ENCODE results near the gene PLXNC1. TPM values are rescaled to one million over a fixed set of nuclear protein-coding genes. Genes with fewer than 3 reads are reported as not detected.

PLXNC1 gene
- total and polyA plus RNA-seq, 3 donors from 2014 or later: 36.5 to 201 (median 96.5) TPM

GRCh38 chr12:94205822-94206221 lies 57.4 kb downstream of the PLXNC1 start:
- intact Hi-C loops (cut with DNase I; ENCODE audit: low total_unique reads): no loop called here
- WGBS, 2 donors: 44 to 77% methylated on average over 1 of the region's 1 CpG
- no peak for DNase-seq

GRCh38 chr12:94206886-94207285 lies 58.5 kb downstream of the PLXNC1 start:
- Histone ChIP-seq H3K36me3 (ENCODE audit: low read depth, missing control alignments) (no peaks in the 10 kb centered on the region), H3K4me1 (peaks cover 65% of the 10 kb centered on the region), H3K27ac (peak overlapping the region in 1 of 2 donors; percentile 72), H3K27me3 (no peaks in the 10 kb centered on the region), H3K9me3 (no peaks in the 10 kb centered on the region), H3K4me3 (no peak overlapping the region)
- no peak for DNase-seq
- no peak for TF ChIP-seq CTCF (IDR thresholded peaks at IDR 0.05)
- no peak for TF ChIP-seq POLR2A (IDR thresholded peaks at IDR 0.05)
- intact Hi-C loops (cut with DNase I; ENCODE audit: low total_unique reads): no loop called here
- 69 to 72% methylated on average over 2 of the region's 2 CpGs for WGBS, 2 donors

More at GRCh38 chr12:94205822-94206221, 57.4 kb downstream of the PLXNC1 start:
- Histone ChIP-seq H3K27me3 (no peaks in the 10 kb centered on the region), H3K36me3 (ENCODE audit: low read depth, missing control alignments) (no peaks in the 10 kb centered on the region), H3K27ac (peak overlapping the region; percentile 1 to 26), H3K9me3 (no peaks in the 10 kb centered on the region), H3K4me1 (peaks cover 63% of the 10 kb centered on the region), H3K4me3 (no peak overlapping the region)
- no peak for TF ChIP-seq CTCF (IDR thresholded peaks at IDR 0.05)
- no peak for TF ChIP-seq POLR2A (IDR thresholded peaks at IDR 0.05)

GRCh38 chr12:94207467-94207848 lies 59.1 kb downstream of the PLXNC1 start:
- Histone ChIP-seq H3K4me3 (no peak overlapping the region), H3K4me1 (peaks cover 65% of the 10 kb centered on the region), H3K36me3 (ENCODE audit: low read depth, missing control alignments) (no peaks in the 10 kb centered on the region), H3K27me3 (no peaks in the 10 kb centered on the region), H3K9me3 (no peaks in the 10 kb centered on the region), H3K27ac (peak overlapping the region; percentile 40 to 72)
- TF ChIP-seq CTCF (IDR thresholded peaks at IDR 0.05) (no peak), POLR2A (IDR thresholded peaks at IDR 0.05) (no peak)
- intact Hi-C loops (cut with DNase I; ENCODE audit: low total_unique reads): no loop called here
- 27 to 53% methylated on average over 2 of the region's 2 CpGs for WGBS, 2 donors
- no peak for DNase-seq

- H3K36me3 ChIP-seq (ENCODE audit: low read depth, missing control alignments): no peaks in the 10 kb centered on the region
- H3K4me1 ChIP-seq: peaks cover 65% of the 10 kb centered on the region
- no peak for DNase-seq
- WGBS, 2 donors: 38 to 47% methylated on average over 14 of the region's 14 CpGs
- peak overlapping the region; percentile 40 to 72 for H3K27ac ChIP-seq
- intact Hi-C loops (cut with DNase I; ENCODE audit: low total_unique reads): no loop called here
- H3K27me3 ChIP-seq: no peaks in the 10 kb centered on the region
- H3K9me3 ChIP-seq: no peaks in the 10 kb centered on the region
- TF ChIP-seq POLR2A (IDR thresholded peaks at IDR 0.05) (no peak), CTCF (IDR thresholded peaks at IDR 0.05) (no peak)
- H3K4me3 ChIP-seq: no peak overlapping the region
Observed at GRCh38 chr12:94207849-94208621, 59.7 kb downstream of the PLXNC1 start.

GRCh38 chr12:94208622-94208966 lies 60.2 kb downstream of the PLXNC1 start:
- H3K4me3 ChIP-seq: no peak overlapping the region
- peak overlapping the region; percentile 40 to 72 for H3K27ac ChIP-seq

More at GRCh38 chr12:94208622-94208966, 60.2 kb downstream of the PLXNC1 start:
- no peaks in the 10 kb centered on the region for H3K36me3 ChIP-seq (ENCODE audit: low read depth, missing control alignments)
- WGBS, 2 donors: 61 to 80% methylated on average over 4 of the region's 4 CpGs
- TF ChIP-seq CTCF (IDR thresholded peaks at IDR 0.05) (no peak), POLR2A (IDR thresholded peaks at IDR 0.05) (no peak)
- DNase-seq: peak; percentile 81
- H3K9me3 ChIP-seq: no peaks in the 10 kb centered on the region
- intact Hi-C loops (cut with DNase I; ENCODE audit: low total_unique reads): no loop called here
- H3K4me1 ChIP-seq: peaks cover 65% of the 10 kb centered on the region
- no peaks in the 10 kb centered on the region for H3K27me3 ChIP-seq
